K562 (cell line): ENCODE results near the gene RABGAP1L. TPM values are rescaled to one million over a fixed set of nuclear protein-coding genes. Genes with fewer than 3 reads are reported as not detected.

Source experiments
- CBFA2T2 ChIP-seq: fragments of 450-650 bp; conservative IDR thresholded peaks from 2 replicates; pipeline ENCODE4 v1.6.1; 2017; ENCODE audit warnings: mild to moderate bottlenecking
- CBFA2T3 ChIP-seq: fragments of 450-650 bp; IDR thresholded peaks from 2 replicates; pipeline ENCODE4 v1.6.1; 2017
- CBX5 ChIP-seq: IDR thresholded peaks from 2 replicates; pipeline ENCODE4 v1.6.1; 2014; ENCODE audit warnings: low read depth, borderline replicate concordance
- CTBP1 ChIP-seq: fragments of 450-650 bp; IDR thresholded peaks from 2 replicates; pipeline ENCODE4 v1.6.1; 2016; ENCODE audit warnings: borderline replicate concordance
- EP300 ChIP-seq: IDR thresholded peaks from 2 replicates; pipeline ENCODE4 v1.6.1; 2012; ENCODE audit warnings: low read length, improper control_type of control experiment
- HDAC6 ChIP-seq: IDR thresholded peaks from 2 replicates; pipeline ENCODE4 v1.6.1; 2012; ENCODE audit warnings: low read depth, mild to moderate bottlenecking, control low read depth, inconsistent platforms, low read length, moderate library complexity
- HLTF ChIP-seq: fragments of 450-650 bp; IDR thresholded peaks from 2 replicates; pipeline ENCODE4 v1.6.1; 2016
- KLF16 ChIP-seq: IDR thresholded peaks from 2 replicates; pipeline ENCODE4 v1.6.1; 2016; ENCODE audit warnings: antibody characterized with exemption
- LEF1 ChIP-seq: fragments of 450-650 bp; IDR thresholded peaks from 2 replicates; pipeline ENCODE4 v1.6.1; 2016; ENCODE audit warnings: mild to moderate bottlenecking
- MEF2A ChIP-seq: IDR thresholded peaks from 2 replicates; pipeline ENCODE4 v1.6.1; 2011; ENCODE audit warnings: low read depth, mild to moderate bottlenecking, low read length, moderate library complexity; ENCODE audit not compliant: control insufficient read depth
- NR2C1 ChIP-seq, 2 experiments: fragments of 450-650 bp; IDR thresholded peaks; 2 replicates each; pipeline ENCODE4 v1.6.1; 2017; ENCODE audit warnings: mild to moderate bottlenecking in 2 of 2, antibody characterized with exemption in 1 of 2, inconsistent platforms in 1 of 2, missing compliant biosample characterization in 1 of 2, missing genetic modification characterization in 1 of 2
- PKNOX1 ChIP-seq: fragments of 450-650 bp; IDR thresholded peaks from 2 replicates; pipeline ENCODE4 v1.6.1; 2016
- RBM22 ChIP-seq: fragments of 200-400 bp; formaldehyde crosslinking; IDR thresholded peaks from 2 replicates; pipeline ENCODE4 v1.6.1; 2018; ENCODE audit warnings: low read length, low read depth; ENCODE audit not compliant: poor library complexity, severe bottlenecking
- SIX5 ChIP-seq, 2 experiments: IDR thresholded peaks; 2 replicates each; pipeline ENCODE4 v1.6.1; 2011; ENCODE audit warnings: low read length in 2 of 2, borderline replicate concordance in 1 of 2, low read depth in 1 of 2, mild to moderate bottlenecking in 1 of 2, moderate library complexity in 1 of 2; ENCODE audit not compliant: insufficient read depth in 1 of 2
- SMARCE1 ChIP-seq: fragments of 450-650 bp; IDR thresholded peaks from 2 replicates; pipeline ENCODE4 v1.7.1; 2016; ENCODE audit warnings: mild to moderate bottlenecking
- ZNF212 ChIP-seq: fragments of 450-650 bp; formaldehyde crosslinking; IDR thresholded peaks from 2 replicates; pipeline ENCODE4 v1.4.0; 2020; ENCODE audit warnings: mild to moderate bottlenecking
- ZNF347 ChIP-seq: fragments of 450-650 bp; formaldehyde crosslinking; IDR thresholded peaks from 2 replicates; pipeline ENCODE4 v1.4.0; 2020; ENCODE audit warnings: low read depth, mild to moderate bottlenecking, moderate library complexity
- polyA plus RNA-seq, 8 experiments: library from polyadenylated mRNA; depleted of rRNA in 4 of 8; stranded (reverse) in 5 of 8; unstranded in 3 of 8; fragments of >200 nt; fragmentation: Nextera tagmentation in 2 of 8; fragmentation: Illumina TruSeq in 1 of 8; extraction: Ambion mirVana in 2 of 8; extraction: Trizol in 1 of 8; gene quantifications; 2 replicates each; pipeline versions ENCODE4 v1.2.1 to v1.2.3, GENCODE V29; 2011 to 2014; ENCODE audit warnings: inconsistent platforms in 1 of 8, missing spikeins in 1 of 8
- total RNA-seq, 7 experiments: library from RNA; depleted of rRNA in 6 of 7; stranded (reverse); fragments of >200 nt in 6 of 7; fragmentation: Illumina TruSeq in 2 of 7; extraction: Trizol in 2 of 7; gene quantifications; 2 replicates each; pipeline versions ENCODE4 v1.2.1 to v1.2.3, GENCODE V29; 2011 to 2021; ENCODE audit warnings: low replicate concordance in 1 of 7
- TF ChIP-seq, protein P1 (sequence below): fragments of 250-450 bp; sonication (Bioruptor Pico); IDR thresholded peaks from 2 replicates; pipeline ENCODE4 v1.4.0; 2020
- TF ChIP-seq, protein P2 (sequence below): sonication (generic); formaldehyde crosslinking; IDR thresholded peaks from 2 replicates; pipeline ENCODE4 v1.8.1; 2023; ENCODE audit warnings: mild to moderate bottlenecking, missing genetic modification reagents
- TF ChIP-seq, protein P3 (sequence below): fragments of 250-450 bp; sonication (Bioruptor Pico); IDR thresholded peaks from 2 replicates; pipeline ENCODE4 v1.5.0; 2021

The RABGAP1L gene
- total and polyA plus RNA-seq, 9 of the 15 experiments (the other 6 are each of a cell fraction or from before 2014, with no cell fraction given): 16.5 to 44.9 (median 26.7) TPM

GRCh38 chr1:174156437-174156836, 2.9 kb upstream of the RABGAP1L start (continued):
- TF ChIP-seq, protein P1, sequence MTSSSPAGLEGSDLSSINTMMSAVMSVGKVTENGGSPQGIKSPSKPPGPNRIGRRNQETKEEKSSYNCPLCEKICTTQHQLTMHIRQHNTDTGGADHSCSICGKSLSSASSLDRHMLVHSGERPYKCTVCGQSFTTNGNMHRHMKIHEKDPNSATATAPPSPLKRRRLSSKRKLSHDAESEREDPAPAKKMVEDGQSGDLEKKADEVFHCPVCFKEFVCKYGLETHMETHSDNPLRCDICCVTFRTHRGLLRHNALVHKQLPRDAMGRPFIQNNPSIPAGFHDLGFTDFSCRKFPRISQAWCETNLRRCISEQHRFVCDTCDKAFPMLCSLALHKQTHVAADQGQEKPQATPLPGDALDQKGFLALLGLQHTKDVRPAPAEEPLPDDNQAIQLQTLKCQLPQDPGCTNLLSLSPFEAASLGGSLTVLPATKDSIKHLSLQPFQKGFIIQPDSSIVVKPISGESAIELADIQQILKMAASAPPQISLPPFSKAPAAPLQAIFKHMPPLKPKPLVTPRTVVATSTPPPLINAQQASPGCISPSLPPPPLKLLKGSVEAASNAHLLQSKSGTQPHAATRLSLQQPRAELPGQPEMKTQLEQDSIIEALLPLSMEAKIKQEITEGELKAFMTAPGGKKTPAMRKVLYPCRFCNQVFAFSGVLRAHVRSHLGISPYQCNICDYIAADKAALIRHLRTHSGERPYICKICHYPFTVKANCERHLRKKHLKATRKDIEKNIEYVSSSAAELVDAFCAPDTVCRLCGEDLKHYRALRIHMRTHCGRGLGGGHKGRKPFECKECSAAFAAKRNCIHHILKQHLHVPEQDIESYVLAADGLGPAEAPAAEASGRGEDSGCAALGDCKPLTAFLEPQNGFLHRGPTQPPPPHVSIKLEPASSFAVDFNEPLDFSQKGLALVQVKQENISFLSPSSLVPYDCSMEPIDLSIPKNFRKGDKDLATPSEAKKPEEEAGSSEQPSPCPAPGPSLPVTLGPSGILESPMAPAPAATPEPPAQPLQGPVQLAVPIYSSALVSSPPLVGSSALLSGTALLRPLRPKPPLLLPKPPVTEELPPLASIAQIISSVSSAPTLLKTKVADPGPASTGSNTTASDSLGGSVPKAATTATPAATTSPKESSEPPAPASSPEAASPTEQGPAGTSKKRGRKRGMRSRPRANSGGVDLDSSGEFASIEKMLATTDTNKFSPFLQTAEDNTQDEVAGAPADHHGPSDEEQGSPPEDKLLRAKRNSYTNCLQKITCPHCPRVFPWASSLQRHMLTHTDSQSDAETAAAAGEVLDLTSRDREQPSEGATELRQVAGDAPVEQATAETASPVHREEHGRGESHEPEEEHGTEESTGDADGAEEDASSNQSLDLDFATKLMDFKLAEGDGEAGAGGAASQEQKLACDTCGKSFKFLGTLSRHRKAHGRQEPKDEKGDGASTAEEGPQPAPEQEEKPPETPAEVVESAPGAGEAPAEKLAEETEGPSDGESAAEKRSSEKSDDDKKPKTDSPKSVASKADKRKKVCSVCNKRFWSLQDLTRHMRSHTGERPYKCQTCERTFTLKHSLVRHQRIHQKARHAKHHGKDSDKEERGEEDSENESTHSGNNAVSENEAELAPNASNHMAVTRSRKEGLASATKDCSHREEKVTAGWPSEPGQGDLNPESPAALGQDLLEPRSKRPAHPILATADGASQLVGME (CRISPR knock-in tag): no peak
- TF ChIP-seq, protein P2, sequence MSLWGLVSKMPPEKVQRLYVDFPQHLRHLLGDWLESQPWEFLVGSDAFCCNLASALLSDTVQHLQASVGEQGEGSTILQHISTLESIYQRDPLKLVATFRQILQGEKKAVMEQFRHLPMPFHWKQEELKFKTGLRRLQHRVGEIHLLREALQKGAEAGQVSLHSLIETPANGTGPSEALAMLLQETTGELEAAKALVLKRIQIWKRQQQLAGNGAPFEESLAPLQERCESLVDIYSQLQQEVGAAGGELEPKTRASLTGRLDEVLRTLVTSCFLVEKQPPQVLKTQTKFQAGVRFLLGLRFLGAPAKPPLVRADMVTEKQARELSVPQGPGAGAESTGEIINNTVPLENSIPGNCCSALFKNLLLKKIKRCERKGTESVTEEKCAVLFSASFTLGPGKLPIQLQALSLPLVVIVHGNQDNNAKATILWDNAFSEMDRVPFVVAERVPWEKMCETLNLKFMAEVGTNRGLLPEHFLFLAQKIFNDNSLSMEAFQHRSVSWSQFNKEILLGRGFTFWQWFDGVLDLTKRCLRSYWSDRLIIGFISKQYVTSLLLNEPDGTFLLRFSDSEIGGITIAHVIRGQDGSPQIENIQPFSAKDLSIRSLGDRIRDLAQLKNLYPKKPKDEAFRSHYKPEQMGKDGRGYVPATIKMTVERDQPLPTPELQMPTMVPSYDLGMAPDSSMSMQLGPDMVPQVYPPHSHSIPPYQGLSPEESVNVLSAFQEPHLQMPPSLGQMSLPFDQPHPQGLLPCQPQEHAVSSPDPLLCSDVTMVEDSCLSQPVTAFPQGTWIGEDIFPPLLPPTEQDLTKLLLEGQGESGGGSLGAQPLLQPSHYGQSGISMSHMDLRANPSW (CRISPR knock-in tag): no peak
- TF ChIP-seq HDAC6 (no peak), NR2C1 (IDR thresholded peaks at IDR 0.05) (no peak), NR2C1 (tag; IDR thresholded peaks at IDR 0.05) (no peak), RBM22 (no peak), EP300 (peak; percentile 40; the same call in 1 of the 2 replicates), SIX5 (IDR thresholded peaks at IDR 0.05; ENCODE audit: borderline replicate concordance in 1 of 2, insufficient read depth in 1 of 2, low read depth in 1 of 2, low read length in 2 of 2) (no peak), PKNOX1 (peak; percentile 56), CTBP1 (0 out of 2 replicates have a peak, but pooled peaks have one; percentile 23), KLF16 (peak; percentile 33; the same call in 1 of the 2 replicates), ZNF212 (CRISPR knock-in tag) (no peak), SMARCE1 (0 out of 2 replicates have a peak, but pooled peaks have one; percentile 44), MEF2A (no peak), CBX5 (no peak), LEF1 (no peak), ZNF347 (CRISPR knock-in tag) (no peak), HLTF (peak; percentile 43; the same call in 1 of the 2 replicates), CBFA2T3 (peak; percentile 83), CBFA2T2 (peak; percentile 67)
- TF ChIP-seq, protein P3, sequence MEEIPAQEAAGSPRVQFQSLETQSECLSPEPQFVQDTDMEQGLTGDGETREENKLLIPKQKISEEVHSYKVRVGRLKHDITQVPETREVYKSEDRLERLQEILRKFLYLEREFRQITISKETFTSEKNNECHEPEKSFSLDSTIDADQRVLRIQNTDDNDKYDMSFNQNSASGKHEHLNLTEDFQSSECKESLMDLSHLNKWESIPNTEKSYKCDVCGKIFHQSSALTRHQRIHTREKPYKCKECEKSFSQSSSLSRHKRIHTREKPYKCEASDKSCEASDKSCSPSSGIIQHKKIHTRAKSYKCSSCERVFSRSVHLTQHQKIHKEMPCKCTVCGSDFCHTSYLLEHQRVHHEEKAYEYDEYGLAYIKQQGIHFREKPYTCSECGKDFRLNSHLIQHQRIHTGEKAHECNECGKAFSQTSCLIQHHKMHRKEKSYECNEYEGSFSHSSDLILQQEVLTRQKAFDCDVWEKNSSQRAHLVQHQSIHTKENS (CRISPR knock-in tag): no peak
